ENCODE data around the gene DYNLT4.

GRCh38 chr1:44819196-44819607 lies 12.1 kb upstream of the DYNLT4 start:
- TF ChIP-seq EZH2phosphoT487 (IDR thresholded peaks at IDR 0.05; ENCODE audit: insufficient read depth, low read depth) (no peak), EZH2 (IDR thresholded peaks at IDR 0.05; ENCODE audit: insufficient read depth, poor library complexity, severe bottlenecking) (no peak)

Measured in GM23248 (cell line).